SIG-M5 treated with dmso at 0.1 percent for 504 hours (cell line): ENCODE results near the gene CDC40.
"Not testable (repeated sequence)": the region's sequence is repeated elsewhere in the genome, so short reads cannot be mapped to it uniquely, and the experiment has no call there.

Experiments used
- DNase-seq: peaks from one replicate; lab custom pipeline; 2025; ENCODE audit not compliant: unreplicated experiment; lab: John Stamatoyannopoulos, UW

The CDC40 gene

DNA sequence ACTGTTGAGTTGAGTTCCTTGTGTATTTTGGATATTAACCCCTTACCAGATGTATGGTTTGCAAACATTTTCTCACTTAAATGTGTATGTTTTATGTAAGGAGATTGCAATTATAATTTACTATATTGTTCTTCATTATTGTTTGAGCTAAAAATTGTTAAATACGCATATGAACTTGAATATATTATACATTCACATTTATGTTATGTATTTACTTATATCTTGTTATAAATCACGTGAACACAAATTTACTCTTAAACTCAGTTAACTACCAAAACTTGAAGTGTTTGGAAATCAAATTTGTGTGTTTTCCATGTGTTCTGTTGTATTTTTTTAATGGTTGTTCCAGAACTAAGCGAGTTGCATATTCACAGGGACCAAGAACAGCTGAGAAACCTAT is 18.3 kb downstream of the CDC40 start:
- DNase-seq = no peak

DNA sequence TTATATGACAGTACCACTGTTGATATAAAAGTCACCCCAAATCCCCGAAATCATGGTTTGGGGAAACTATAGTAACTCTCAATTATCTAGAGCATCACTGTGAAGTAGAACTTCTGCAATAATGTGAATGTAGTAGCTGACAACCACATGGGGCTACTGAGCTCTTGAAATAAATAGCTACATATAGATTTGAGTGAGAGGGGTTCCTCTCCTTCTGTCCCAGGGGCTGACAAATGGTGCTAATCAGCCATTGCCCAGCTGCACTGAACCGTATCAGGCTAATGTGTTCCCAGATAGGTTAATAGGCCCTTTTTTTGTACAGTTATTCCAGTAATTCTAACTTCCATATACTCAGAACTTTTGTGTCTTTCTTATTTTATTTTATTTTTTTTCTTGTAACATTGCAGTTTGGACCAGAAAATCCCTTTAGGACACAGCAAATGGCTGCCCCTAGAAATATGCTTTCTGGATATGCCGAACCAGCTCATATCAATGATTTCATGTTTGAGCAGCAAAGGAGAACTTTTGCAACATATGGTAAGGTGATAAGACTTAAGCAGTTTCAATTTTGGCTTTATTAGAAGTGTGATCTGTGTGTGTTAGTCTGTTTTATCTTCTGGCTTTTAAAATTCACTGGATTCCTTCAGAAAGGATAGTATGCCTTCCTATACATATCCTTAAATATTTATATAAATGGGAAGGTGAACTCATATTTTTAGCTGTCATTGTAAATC is 21.1 kb downstream of the CDC40 start:
- no peak for DNase-seq

DNA sequence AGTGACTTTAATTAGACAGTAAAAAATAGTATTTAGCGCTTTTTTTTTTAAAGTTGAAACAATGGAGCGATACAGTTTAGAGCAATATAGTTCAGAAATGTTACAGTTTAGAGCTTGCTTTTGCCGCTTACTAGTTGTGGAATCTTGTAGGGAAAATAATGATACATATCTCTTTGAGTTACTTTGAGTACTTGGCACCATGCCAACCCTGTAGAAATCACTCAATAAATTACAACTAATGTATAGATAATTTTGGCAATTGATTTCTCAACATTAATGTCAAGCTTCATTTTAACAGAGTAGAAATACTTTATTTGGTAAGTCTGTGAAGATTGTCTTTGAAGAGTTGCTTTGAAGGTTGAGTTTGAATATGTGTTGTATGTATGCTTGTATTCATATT is 27.4 kb downstream of the CDC40 start:
- no peak for DNase-seq

DNA sequence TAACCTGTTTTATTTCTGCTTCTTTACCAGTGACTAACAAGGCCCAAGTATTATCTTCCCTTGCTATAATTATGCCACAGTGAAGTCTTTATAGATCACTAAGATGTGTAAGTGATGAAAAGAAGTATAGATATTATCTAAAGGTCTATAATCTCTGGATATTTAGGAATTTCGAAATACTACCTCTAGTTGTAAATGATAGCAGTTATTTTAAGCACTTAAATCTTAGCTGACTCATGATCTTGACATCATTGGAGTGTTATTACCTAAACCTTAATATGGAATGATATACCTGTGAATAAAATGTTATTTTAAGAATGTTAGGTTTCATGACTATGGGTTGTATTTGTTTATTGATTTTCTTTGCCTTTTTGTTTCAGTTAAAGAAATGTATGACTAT is 31.5 kb downstream of the CDC40 start:
- DNase-seq = no peak

DNA sequence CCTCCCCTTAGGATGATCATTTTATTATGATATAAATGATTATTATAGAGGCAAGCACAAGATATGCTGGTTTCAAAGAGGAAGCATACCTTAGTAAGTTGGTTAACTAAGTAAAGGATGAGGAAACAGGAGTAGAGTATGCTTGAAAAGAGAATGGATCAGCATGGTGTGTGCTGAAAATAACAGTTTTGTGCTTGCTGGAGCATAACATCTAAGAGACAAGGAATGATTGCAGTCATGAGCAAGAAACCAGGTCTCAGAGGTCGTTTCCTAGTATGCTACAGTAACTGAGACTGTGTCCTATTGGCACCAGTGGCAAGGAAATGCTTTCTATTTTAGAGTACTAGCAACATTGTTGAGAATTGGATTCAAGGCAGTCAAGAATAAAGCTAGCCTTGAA is 34.1 kb downstream of the CDC40 start:
- no peak for DNase-seq

DNA sequence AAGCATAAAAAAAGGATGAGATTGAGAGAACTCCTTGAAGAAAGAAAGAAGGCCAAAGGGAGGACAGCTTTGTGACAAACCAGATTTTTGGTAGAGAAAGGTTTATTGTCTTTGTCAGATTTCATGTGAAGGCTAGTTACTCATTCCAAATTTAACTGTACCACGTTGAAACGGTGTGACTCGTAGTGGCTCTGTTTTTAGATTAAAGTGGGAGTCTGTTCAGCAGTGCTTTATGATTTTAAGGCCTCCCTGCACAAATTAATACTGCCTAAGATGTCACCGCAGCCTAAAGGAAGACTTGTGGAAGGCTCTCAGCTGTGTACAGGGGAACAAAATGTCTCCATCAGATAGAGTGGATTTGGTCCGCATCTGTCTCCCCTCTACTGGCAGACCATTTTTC is 35.9 kb downstream of the CDC40 start:
- DNase-seq = no peak

DNA sequence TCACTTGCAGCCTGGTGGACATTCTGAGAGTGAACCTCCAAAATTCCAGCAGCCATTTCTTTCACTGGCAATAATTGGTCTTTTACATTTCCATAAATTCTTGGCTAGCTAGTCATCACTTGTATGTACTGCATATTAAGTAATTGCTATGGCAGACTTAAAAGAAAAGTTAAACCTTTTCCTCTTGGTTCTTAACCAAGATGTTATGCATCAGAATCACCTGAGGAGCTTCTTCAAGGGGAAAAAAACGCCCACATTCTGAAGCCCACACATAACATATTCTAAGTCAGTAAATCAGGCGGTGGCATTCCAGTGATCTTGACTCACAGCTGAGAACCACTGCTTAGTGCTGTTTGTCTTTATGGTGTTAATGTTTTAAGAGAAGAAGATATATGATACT is 37.0 kb downstream of the CDC40 start:
- DNase-seq = no peak

DNA sequence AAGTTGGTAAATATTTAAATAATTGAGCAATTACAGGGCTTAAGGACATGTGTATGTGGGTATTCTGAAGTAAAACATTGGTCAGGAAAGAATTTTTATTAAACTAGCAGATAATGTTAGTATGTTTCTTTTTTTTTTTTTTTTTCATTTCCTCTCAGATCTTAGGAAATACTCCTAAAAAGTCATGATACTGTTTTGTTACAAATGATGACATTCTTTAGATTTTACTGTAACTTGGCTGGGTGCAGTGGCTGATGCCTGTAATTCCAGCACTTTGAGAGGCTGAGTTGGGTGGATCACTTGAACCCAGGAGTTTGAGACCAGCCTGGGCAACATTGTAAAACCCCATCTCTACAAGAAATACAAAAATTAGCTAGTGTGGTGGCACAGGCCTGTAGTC is 41.5 kb downstream of the CDC40 start:
- DNase-seq = no peak

DNA sequence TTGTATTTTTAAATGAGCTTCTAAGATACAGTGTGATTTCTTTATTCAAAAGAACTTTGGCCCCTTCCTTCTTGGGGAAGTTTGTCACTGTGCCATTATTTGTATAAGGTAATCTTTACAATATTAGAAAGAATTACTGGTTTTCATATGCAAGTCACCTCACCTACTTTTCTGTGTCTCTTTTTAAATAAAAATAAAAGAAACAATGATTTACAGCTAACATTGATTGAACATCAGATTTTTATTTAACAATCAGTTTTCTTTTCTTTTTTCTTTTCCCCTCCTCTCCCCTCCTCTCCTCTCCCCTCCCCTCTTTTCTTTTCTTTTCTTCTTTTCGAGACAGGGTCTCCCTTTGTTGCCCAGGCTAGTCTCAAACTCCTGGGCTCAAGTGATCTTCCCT is 46.0 kb downstream of the CDC40 start:
- no peak for DNase-seq

DNA sequence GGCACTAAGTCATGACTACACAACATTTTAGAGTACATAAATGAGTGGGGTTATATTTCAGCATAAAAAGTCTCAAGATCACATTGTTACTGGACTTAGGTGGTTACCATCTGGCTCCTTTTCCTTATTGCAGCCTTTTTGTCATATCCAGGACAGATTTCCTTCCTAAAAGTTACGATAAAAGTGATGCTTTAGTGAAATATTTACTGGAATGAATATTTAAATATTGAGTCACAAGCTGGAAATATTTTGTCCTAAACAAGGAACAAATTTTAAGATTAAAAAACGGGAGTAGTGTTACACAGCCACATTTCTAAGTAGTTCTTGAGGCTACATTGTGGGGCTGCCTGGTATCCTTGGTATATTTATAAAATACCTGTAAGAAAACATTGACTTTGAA is 52.2 kb downstream of the CDC40 start:
- DNase-seq = no peak

DNA sequence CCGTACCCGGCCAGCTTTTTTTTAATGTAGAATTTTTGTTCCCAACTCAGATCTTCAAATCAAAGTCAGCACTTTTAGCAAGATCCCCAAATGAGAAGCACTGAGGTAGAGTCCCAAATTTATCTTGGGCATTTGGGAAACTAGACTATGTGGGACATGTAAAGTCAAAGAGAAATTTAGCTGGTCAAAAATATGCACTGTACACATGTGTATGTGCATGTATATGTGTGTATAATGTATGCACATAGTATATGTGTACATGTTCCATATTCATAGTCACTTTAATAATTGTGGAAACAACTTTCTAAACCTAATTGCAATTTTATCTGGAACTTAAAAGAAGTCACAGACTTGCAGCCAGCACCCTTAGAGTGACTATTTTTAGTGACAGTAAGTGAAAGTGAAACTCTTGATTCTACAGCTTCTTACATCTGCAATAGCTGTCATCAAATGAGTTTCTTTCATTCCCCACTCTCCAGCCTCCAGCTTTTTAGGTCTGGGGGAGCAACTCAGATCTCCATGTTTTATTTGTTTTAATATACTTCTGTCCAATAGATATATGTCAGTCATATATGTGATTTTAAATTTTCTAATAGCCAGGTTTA is 53.6 kb downstream of the CDC40 start:
- DNase-seq = peak; percentile 45

DNA sequence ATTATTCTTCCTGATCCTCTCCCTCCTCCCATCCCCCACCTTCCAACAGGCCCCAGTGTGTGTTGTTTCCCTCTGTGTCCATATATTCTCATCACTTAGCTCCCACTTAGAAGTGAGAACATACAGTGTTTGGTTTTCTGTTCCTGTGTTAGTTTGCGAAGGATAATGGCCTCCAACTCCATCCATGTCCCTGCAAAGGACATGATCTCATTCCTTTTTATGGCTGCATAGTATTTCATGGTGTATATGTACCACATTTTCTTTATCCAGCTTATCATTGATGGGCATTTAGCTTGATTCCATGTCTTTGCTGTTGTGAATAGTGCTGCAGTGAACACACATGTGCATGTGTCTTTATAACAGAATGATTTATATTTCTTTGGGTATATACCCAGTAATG is 55.8 kb downstream of the CDC40 start:
- DNase-seq = not testable (repeated sequence)

DNA sequence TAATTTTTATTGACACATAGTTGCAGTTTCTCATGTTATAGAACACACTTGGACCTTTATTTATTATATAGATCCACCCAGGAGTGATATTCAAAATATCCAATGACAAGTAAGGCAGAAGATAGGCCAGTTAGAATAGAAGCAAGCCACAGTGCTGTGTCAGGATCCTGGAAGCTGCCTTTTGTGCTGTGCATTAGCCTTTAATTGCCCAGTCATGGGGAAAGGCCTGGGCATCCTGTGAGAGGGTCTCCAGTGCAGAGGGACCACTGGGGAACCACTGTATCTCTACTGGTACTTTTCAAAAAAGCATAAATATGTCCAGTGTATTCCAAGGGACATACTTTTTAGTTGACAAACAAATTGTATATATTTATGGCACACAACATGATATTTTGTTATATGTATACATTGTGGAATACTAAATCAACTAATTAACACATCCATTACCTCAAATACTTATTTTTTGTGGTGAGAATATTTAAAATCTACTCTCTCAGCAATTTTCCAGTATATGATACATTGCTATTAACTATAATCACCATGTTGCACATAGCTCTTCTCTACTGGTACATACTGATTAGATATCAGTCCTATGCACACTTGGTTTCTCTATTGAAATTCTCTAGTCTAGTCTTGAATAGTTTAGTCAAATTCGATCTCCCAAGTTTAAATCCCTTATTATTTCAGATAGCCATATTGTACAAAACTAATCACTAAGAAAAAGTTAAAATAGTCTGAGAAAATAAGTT is 59.5 kb downstream of the CDC40 start:
- DNase-seq = no peak

DNA sequence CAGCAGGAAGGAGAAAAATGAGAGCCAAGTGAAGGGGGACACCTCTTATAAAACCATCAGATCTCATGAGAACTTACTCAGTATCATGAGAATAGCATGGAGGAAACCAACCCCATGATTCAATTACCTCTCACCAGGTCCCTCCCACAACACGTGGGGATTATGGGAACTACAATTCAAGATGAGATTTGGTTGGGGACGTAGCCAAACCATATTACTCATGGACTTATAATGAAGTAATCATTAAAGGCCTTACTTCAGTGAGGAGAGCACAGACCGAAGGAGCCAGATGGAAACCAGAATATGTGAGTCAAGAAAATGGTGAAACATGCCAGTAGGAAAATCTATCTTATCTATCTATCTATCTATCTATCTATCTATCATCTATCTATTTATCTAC is 64.4 kb downstream of the CDC40 start:
- not testable (repeated sequence) for DNase-seq

DNA sequence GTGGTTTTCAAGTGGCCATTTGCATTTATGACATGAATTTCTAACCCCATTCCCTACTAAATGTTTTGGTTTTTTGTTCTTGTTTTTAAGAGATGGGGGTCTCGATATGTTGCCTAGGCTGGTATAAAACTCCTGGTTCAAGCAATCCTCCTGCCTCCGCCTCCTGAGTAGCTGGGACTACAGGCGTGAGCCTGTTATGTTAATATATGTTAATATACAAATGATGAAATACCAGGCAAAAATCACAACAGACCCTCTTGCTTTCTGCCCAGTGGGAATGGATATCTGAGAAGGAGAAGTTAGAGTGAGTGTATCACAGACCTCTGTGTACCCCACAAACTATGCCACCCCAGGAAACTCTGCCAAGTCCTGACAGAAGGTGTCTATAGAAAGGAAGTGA is 66.2 kb downstream of the CDC40 start:
- DNase-seq = no peak

DNA sequence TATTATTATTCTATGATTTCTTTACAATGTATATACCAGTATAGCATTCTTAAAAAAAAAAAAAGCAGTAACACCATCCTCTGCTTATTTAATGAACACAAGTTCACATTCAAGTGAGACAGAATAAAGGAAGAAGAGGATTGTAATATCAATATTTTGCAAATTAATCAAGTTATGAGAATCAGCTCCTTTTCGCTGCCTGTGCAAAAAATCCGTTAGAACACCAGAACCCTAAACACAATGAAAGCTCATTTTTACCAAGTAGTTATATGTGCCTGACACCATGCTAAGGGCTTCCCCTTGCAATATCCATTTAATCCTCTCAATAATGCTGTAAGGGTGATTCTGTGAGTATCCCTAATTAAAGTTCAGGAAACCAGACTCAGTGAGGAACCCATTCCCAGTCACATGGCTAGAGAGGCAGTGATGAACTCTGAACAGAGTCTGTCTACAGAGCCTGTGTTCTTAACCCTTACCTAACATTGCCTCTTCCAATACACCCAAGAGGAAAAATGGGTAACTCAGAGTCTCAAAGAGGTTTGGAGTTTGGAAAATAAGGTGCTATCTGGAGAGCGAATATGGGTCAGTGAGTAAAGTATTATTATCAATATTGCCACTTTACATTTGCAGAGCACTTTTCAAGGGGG is 66.8 kb downstream of the CDC40 start:
- no peak for DNase-seq

DNA sequence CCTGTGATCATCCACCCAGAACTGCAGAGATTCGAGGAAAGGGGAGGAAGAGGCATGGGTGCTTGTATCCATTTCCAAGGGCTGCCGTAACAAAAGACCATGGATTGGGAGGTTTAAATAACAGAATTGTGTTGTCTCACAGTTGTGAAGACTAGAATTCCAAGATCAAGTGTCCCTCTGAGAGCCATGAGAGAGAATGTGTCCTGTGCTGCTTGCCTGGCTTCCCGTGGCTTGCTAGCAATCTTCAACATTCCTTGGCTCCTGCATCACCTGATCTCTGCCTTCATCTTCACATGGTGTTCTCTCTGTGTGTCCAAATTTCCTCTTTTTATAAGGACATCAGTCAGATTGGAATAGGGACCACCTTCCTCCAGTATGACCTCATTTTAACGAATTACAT is 69.8 kb downstream of the CDC40 start:
- DNase-seq = no peak

DNA sequence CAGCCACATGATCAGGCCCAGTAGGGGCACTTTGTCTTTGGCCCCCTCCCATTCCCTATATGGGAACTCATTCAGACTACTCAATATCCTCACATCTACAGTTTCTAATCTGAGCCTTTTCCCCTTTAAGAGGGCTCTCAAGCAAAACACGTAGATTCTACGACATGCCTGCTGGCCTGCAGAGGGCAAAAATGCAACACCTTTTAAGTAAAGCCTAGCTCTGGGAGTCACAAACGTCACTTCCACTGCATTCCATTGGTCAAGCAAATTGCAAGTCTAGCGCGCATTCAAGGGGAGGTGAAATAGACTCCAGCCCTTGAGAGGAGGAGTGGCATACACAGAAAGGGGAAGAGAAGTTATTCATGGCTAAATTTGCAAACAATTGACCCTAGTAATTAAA is 70.6 kb downstream of the CDC40 start:
- DNase-seq = no peak

DNA sequence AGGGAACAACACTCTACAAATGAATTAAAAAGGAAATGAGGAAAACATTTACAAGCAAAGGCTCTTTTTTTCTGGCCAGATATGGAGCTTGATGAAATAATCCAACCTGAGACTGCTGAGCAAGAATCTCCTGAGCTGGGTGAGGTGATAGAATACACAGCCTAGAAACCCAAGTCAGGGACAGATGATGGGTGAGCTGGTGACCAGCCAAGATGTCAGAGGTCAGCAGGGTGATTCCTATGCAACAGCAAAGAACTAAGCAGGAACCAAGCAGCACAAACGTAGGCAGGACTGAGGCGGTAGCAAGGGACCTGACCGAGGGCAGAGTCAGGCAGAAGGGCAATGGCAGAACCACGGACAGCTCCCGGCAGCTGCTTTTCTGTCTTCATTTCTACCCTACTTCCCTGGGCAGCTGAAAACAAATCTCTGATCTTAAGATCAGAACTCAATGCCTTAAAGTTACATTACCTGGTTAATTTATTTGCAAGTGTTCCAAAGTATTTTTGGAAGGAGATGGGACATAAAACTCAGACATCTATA is 75.1 kb downstream of the CDC40 start:
- DNase-seq = peak; percentile 27

DNA sequence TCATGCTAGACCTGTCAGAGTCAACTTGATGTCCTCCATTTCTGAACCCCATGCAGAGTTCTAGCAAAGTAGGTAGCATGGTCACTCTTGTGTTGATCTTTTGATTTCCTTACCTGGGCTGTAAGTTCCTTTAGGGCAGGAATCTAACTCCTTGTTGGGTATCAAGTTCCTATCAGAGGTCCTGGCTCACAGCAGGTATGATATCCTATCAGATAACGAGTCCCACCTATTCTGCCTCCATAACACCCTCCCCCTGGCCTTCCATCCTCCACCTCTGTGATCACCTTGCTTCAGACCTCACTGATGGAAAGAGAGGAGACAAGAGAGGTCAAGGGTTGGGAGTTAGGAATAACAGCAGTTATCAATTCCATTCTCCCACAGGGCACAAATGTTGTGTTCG is 76.1 kb downstream of the CDC40 start:
- no peak for DNase-seq

DNA sequence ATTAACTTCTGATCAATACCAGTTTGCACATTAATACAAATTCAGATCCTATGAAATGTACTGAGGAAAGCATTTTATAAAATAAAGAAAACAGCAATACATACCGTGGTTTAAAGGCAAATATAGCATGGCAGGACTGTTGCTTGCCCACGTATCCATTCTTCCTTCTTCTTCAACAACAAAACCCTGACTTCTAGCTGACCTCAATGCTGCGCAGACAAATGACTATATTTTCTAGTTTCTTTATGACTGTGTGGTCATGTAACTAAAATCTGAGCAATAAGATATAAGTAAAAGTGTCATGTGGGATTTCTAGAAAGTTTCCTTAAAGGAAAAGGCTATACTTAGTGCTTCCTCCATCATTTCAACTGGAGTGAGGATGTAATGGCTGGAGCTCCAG is 85.0 kb downstream of the CDC40 start:
- DNase-seq = no peak

DNA sequence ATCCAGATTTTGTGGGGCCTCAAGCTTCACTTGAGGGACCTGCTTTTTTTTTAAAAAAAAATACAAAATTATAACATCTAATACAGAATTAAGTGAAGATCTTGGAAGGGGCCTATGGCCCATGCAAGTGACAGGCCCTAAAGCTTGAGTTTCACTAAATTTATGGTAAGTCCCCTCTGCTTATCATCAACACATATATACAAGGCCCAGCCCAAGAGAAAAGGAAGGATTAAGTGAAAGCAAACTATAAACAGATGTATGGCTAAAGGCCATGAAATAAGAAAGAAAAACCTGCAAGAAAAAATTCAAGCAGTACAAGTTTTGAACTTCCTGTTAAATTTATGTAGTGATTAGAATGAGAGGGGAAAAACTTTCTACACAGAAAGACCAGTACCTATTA is 86.8 kb downstream of the CDC40 start:
- DNase-seq = no peak
